Vagina (tissue), 2 donors: Measurements from ENCODE around the gene BICD1.

Experiments used
- CTCF ChIP-seq, 3 experiments: fragments of 450-650 bp in 2 of 3; fragments of 200-600 bp in 1 of 3; sonication (generic) in 1 of 3; IDR thresholded peaks; one replicate each; pipeline ENCODE4 v1.5.1; 2017 to 2019; ENCODE audit warnings: antibody characterized with exemption in 3 of 3, mild to moderate bottlenecking in 2 of 3, moderate library complexity in 2 of 3
- POLR2AphosphoS5 ChIP-seq, 2 donors: sonication (generic); formaldehyde crosslinking; IDR thresholded peaks; one replicate each; pipeline ENCODE4 v1.9.0; 2017; ENCODE audit warnings: antibody characterized with exemption in 2 of 2, mild to moderate bottlenecking in 2 of 2, low read depth in 1 of 2; ENCODE audit not compliant: insufficient read depth in 1 of 2

GRCh38 chr12:32255588-32255987 is 148.9 kb downstream of the BICD1 start:
- TF ChIP-seq CTCF (IDR thresholded peaks at IDR 0.05), result no peak
- no peak for TF ChIP-seq POLR2AphosphoS5 (IDR thresholded peaks at IDR 0.05; ENCODE audit: insufficient read depth in 1 of 2, low read depth in 1 of 2)
